HG03045 (cell line): ENCODE results near the gene RTN4R.
"Not testable (repeated sequence)": the region's sequence is repeated elsewhere in the genome, so short reads cannot be mapped to it uniquely, and the experiment has no call there.

Experiments
- ATAC-seq: cut with Tn5 transposase; IDR thresholded peaks from one replicate; pipeline ENCODE4 v1.9.1; 2021; ENCODE audit warnings: mild to moderate bottlenecking, moderate library complexity; ENCODE audit not compliant: unreplicated experiment

Gene RTN4R

DNA sequence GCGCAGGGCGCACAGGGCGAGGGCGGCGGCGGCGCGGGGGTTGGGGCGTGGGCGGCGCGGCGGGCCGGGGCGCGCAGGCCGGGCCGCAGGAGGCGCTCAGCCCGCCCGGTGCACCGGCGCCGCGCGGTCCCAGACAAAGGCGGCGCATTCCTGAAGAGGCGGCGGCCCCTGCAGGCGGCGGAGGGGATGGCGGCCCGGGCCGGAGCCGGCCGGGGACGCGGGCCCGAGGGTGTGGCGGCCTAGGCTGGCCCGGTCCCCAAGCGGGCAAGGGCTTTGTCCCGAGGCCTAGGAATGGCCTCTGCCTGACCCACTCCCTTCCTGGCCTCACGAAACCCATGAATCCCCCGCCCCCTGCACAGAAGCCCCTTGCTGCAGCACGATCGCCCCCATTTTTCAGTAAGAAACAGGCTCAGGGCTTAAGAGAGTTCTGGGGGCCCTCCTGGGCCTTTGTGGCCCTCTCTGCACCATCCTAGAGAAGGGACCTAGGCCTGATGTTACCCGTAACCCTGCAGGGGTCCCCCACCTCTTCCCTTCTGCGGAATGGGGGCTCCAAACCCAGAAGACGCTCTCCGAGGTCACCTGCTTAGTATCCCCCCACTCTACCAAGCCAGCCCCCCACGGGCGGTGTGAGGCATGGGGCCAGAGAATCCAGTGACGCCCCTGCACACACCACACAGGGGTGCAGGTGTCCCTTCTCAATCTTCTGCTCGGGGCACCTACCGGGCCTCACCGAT lies at the start of gene RTN4R:
Gene RTN4R, minus strand, starts transcription at position 40 of the 734 bp plus-strand sequence. CDS start 226 bp downstream, outside the sequence.
- no peak for ATAC-seq

DNA sequence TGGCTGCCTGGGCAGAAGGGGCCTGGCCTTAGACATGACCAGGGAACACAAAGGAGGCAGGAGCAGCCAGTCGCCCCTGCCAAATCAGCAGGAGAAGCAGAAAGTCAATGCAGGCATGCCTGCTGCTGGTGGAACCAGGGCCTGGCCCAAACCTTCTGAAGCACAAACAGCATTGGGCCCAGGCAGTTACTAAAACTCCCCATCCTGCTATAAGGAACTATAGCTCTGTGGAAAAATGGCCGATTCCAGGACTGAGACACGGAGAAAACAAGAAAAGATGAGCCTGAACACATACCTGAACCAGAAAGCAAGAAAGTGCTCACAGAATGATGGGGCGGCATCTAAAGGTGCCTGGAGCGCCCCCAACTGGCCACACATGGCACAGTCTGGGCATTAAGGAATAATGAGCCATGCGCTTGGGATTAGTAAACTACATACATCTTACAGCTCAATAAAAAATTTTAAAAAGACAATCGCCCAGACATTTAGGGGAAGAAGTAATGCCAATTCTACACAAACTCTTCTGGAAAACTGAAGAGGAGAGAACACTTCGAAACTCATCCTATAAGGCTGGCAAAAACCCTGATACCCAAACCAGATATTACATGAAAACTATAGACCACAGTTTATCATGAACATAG lies 49.4 kb upstream of the RTN4R start:
- ATAC-seq = not testable (repeated sequence)

GRCh38 chr22:20316844-20317401 lies 48.8 kb upstream of the RTN4R start:
- ATAC-seq = no peak

DNA sequence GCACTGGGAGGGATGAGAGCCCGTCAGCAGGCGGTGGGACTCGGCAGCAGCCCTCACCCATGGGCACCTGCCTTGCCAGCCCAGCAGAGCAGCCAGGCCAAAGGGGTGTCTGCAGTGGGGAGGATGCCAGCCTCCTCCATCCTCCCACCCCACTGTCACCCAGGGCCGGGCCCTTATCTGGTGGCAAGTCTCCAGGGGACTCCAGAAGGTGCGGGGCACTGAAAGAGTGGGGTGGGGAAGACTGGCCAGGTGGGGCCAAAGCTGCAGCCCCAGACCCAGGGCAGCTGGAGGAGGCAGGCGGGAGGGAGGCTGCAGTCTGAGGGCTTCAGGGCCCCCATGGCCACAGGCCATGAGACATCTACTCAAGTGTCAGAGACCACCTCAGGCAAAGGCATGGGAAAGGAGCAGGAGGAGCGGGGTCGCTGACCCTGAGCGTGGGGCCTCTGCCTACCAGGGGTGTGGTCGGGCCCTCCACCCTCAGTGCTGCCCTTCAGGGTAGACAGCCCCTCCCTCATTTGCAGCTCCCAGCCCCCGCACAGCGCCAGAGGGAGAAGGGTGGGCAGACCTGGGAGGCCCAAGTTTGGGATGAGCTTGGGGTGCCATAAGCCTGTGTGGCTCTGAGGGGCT lies 48.2 kb upstream of the RTN4R start:
- ATAC-seq = no peak

GRCh38 chr22:20315337-20316216 lies 47.5 kb upstream of the RTN4R start:
- no peak for ATAC-seq

DNA sequence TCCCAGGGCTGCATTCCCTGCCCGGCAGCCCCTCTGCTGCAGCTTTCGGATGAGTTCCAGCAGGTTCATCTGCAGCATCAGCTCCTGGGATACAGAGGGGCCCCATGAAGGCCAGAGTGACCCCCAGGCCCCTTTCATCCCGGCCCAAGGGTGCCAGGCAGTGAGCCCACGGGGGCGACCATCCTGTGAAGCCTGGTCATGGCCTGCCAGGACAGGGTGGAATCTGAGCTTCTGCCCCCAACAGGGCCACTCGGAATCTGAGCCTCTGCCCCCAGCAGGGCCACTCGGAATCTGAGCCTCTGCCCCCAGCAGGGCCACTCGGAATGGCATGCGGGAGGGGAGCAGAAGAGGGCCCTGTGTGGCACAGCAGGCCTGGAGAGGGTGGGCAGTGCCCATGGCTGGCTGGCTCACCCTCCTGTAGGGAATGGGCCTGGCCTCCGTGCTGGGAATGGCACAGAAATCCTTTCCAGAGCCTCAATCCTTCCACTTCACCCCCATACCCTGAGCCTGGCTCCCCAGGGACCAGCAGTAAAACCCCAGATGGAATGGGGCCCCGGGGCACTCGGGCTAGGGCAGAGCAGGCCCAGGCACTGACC lies 46.7 kb upstream of the RTN4R start:
- ATAC-seq = not testable (repeated sequence)

DNA sequence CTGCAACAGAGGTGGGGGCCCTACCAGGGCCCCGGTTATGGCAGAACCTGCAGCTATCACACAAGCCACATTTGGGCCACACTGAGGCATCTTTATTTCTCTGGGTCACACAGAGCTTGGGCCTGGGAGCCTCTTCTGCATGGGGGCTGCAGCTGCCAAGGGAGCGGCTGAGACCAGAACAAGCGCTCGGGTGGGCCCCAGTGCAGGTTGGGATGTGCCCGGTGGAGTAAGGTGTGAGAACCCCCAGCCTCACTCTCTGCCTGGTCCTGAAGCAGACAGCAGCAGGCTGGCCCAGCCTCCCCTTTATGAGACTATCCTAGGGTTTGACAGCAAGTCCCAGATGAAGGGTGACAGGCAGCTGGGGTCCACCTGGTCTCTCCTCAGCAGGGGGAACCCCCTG lies 46.1 kb upstream of the RTN4R start:
- ATAC-seq = not testable (repeated sequence)

DNA sequence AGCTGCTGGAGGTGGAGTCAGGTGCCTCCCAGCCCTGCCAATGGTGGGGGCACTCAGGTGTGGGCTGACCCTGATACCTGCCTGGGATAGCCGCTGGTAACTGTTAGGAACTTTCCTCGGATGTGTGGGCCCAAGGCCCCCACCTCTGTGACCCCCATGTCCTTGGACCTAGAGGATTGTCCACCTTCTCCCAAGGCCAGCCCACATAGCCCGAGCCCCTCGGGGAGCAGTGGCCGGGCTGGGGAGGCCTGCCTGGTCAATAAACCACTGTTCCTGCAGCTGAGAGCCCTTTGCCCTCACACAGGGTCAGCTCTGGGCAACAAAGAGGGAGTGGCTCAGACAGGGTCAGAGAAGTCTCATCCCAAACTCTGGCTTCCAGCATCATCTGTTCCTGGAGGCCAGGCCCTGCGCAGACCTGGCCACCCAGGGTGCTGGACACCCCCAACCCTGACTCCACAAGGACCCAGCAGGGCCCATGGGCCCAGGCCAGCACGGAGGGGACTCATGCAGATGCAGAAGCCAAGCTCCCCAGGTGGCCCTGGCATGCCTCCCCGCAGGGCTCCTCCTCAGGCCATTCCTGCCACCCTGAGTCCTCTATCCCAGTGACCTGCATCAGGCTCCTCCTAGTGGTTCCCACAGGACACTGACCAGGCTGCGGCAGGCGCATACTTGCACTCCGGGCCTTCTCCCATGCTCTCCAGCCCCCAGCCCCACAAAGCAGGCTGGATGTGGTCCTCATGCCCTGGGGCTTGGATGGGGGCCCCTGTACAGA lies 45.4 kb upstream of the RTN4R start:
- not testable (repeated sequence) for ATAC-seq

- no peak for ATAC-seq
Observed at GRCh38 chr22:20312396-20313191, 44.5 kb upstream of the RTN4R start.

DNA sequence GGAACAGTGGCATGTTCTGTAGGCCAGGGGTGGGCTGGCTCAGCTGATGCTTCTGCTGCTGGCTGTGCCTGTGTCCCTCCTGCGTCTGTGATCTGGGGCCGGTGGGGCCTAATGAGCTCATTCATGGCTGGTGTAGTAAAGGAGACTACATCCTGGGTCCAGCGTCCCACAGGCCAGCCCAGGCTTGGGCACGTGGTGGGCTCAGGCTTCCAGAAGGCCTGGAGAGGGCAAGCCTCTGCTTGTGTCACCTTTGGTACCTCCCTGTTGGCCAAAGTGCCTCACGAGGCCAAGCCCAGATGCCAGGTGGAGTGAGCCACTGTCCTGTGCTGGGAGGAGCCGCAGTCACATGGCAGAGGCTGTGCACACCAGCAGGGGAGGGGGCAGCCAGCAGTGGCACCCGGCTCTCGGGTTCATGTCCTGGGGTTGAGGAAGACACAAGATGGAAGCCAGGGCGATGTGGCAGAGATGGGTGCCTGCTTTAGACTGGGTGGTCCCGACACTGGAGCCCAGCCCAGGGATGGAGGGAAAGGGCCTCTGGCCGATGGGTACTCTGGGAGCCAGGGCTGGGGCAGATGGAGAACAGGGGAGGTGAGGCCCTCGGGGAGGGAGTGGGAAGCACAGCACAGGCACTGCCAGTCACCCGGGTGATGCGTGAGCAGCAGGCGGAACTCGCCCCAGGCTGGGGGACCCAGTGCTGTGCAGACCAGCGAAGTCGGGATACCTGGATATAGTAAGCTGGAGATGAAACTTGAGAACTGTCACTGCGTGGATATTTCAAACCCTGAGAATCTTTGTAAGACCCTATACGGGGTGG lies 43.3 kb upstream of the RTN4R start:
- ATAC-seq = not testable (repeated sequence)

- ATAC-seq = not testable (repeated sequence)
Observed at GRCh38 chr22:20310773-20311172, 42.7 kb upstream of the RTN4R start.

- not testable (repeated sequence) for ATAC-seq
Observed at GRCh38 chr22:20310180-20310579, 42.1 kb upstream of the RTN4R start.

DNA sequence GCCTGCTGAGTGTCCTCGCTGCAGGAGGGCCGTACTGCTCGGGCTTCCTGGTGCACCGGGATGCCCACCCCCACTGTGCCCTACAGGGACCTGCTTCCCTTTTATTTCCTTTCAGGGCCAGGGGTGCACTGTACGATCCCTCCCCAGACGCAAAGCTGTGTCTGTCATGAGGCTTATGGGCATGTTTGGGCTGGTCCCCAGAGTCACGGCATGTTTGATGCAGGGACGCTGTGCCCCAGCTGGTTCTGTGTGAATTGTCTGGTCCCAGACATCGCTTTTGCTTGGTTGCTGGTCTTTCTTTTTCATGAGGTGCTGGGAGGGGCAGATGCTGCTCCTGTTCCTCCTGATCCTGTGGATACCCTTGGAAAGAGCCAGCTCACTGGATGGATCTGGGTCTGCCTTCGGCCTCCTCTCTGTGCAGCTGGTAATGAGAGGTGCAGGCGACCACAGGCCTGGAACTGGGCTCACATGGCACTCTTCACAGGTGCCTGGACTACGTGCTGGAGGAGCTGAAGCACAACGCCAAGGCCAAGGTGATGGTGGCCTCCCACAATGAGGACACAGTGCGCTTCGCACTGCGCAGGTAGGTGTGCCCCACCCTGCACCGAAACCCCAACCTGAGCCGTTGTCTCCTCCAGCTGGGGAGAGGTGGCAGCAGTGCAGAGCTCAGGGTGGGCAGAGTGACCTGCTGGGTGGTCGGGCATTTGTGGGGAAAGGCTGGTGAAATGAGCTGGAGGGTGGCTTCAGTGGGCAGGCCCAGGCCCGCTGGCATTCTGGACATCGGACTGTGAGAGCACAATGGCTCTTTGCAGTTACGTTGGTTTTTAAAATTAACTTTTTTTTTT lies 40.9 kb upstream of the RTN4R start:
- not testable (repeated sequence) for ATAC-seq

GRCh38 chr22:20307448-20308447 lies 39.6 kb upstream of the RTN4R start:
- ATAC-seq = not testable (repeated sequence)

DNA sequence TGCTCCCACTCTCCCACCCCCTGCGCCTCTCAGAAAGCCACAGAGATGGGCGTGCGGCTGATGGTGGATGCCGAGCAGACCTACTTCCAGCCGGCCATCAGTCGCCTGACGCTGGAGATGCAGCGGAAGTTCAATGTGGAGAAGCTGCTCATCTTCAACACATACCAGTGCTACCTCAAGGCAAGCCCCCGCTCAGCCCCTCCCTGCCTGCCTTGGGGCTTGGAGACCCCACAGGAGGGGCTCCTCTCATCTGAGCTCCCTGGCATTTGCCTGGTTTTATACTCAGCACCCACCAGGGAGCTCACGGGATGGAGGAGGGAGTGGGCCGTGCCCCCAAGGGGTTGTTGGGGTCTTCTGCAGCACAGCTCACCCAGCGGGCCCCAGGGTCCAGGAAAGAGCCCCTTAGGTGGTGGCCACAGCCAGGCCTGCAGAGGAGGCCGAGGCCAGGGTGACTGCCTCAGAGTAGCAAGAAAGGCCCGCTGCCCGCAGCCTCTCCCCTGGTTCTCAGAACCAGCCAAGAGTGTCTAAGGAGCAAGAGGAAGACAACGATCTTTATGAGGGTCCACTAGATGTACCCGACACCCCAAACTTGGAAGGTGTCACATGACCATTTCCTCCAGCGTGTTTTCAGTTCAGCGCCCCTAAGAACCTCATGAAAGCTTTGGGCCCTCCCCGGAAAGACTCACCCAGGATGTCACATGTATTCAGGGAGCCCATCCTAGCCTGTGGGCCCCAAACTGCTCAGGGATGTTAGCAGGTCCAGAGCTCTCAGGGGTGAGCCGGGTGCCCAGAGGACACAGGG lies 38.7 kb upstream of the RTN4R start:
- ATAC-seq = not testable (repeated sequence)
